Calu3 (cell line): ENCODE results near the gene C1orf226. TPM values are rescaled to one million over a fixed set of nuclear protein-coding genes. Genes with fewer than 3 reads are reported as not detected.

ENCODE experiments used
- BruUV-seq: library from RNA; stranded (reverse); fragments of 400-500 nt; replicated peaks from 2 replicates; lab custom pipeline; 2021; lab: Mats Ljungman, UMichigan
- CTCF ChIA-PET: fragments of 300-600 bp; sonication (Branson Sonifier 250); formaldehyde crosslinking; loops from one replicate; lab custom pipeline; 2022; ENCODE audit warnings: antibody characterized with exemption; lab: Charles Lee
- DNase-seq: peaks from one replicate; pipeline ENCODE4 v3.0.0; 2022
- H3K27ac Mint-ChIP-seq: one replicate; pipeline ENCODE4 v1.8.0; 2022; ENCODE audit warnings: mixed read lengths; ENCODE audit not compliant: unreplicated experiment
- H3K27me3 Mint-ChIP-seq: one replicate; pipeline ENCODE4 v1.8.0; 2022; ENCODE audit warnings: mixed read lengths; ENCODE audit not compliant: unreplicated experiment
- H3K36me3 Mint-ChIP-seq: one replicate; pipeline ENCODE4 v1.8.0; 2022; ENCODE audit warnings: mild to moderate bottlenecking, moderate library complexity, mixed read lengths; ENCODE audit not compliant: insufficient read depth, unreplicated experiment
- H3K4me1 Mint-ChIP-seq: one replicate; pipeline ENCODE4 v1.8.0; 2022; ENCODE audit warnings: mild to moderate bottlenecking, low read depth, mixed read lengths; ENCODE audit not compliant: unreplicated experiment
- H3K4me3 Mint-ChIP-seq: one replicate; pipeline ENCODE4 v1.8.0; 2022; ENCODE audit warnings: mild to moderate bottlenecking, low read depth, moderate library complexity, mixed read lengths; ENCODE audit not compliant: unreplicated experiment
- H3K9me3 Mint-ChIP-seq: one replicate; pipeline ENCODE4 v1.8.0; 2022; ENCODE audit warnings: low read depth, mixed read lengths; ENCODE audit not compliant: unreplicated experiment
- CTCF ChIP-seq: fragments of 200-600 bp; IDR thresholded peaks from one replicate; pipeline ENCODE4 v1.8.0; 2022; ENCODE audit warnings: antibody characterized with exemption; ENCODE audit not compliant: unreplicated experiment
- intact Hi-C: fragments of 100-400 bp; cut with micrococcal nuclease; formaldehyde crosslinking; loops from one replicate; pipeline ENCODE4 v1.10.0; 2022; ENCODE audit not compliant: unreplicated experiment
- total RNA-seq: library from RNA; stranded (reverse); gene quantifications from 2 replicates; pipeline ENCODE4 v1.2.3, GENCODE V29; 2022

C1orf226 gene
- total RNA-seq, 1 experiment from 2014 or later, result 14.1 TPM

- Mint-ChIP-seq H3K27ac (no peak overlapping the region), H3K36me3 (no peaks in the 10 kb centered on the region), H3K4me1 (no peaks in the 10 kb centered on the region), H3K27me3 (no peaks in the 10 kb centered on the region), H3K9me3 (no peaks in the 10 kb centered on the region), H3K4me3 (no peak overlapping the region)
- BruUV-seq, result no TSS peak
- intact Hi-C loops, result no loop called here
- no peak for TF ChIP-seq CTCF
- DNase-seq, result no peak
- CTCF ChIA-PET, result interaction anchor here (0.9 to 1.8 kb wide), 2 partner anchors 8 to 16 kb away, joined by 4 read pairs; partner anchors contain the start of gene C1orf226
These were observed 16.1 kb upstream of the C1orf226 start for GRCh38 chr1:162365284-162366020.

GRCh38 chr1:162366149-162366548 lies 15.4 kb upstream of the C1orf226 start:
- H3K27me3 Mint-ChIP-seq, result no peaks in the 10 kb centered on the region
- no peaks in the 10 kb centered on the region for H3K4me1 Mint-ChIP-seq
- DNase-seq, result no peak
- H3K4me3 Mint-ChIP-seq, result no peak overlapping the region
- intact Hi-C loops, result no loop called here
- CTCF ChIA-PET, result interaction anchor here (0.9 to 1.8 kb wide), 2 partner anchors 8 to 15 kb away, joined by 4 read pairs; partner anchors contain the start of gene C1orf226
- TF ChIP-seq CTCF, result no peak
- H3K36me3 Mint-ChIP-seq, result no peaks in the 10 kb centered on the region
- no peak overlapping the region for H3K27ac Mint-ChIP-seq
- H3K9me3 Mint-ChIP-seq, result no peaks in the 10 kb centered on the region
- BruUV-seq, result no TSS peak

GRCh38 chr1:162366671-162367070 lies 14.9 kb upstream of the C1orf226 start:
- intact Hi-C loops, result no loop called here
- Mint-ChIP-seq H3K4me1 (peaks cover 3% of the 10 kb centered on the region), H3K4me3 (no peak overlapping the region), H3K36me3 (no peaks in the 10 kb centered on the region), H3K9me3 (no peaks in the 10 kb centered on the region), H3K27ac (no peak overlapping the region), H3K27me3 (no peaks in the 10 kb centered on the region)
- TF ChIP-seq CTCF, result no peak
- CTCF ChIA-PET, result interaction anchor here (0.9 to 1.8 kb wide), 2 partner anchors 9 to 15 kb away, joined by 4 read pairs; partner anchors contain the start of gene C1orf226
- BruUV-seq, result no TSS peak
- no peak for DNase-seq

GRCh38 chr1:162367073-162367472 lies 14.5 kb upstream of the C1orf226 start:
- intact Hi-C loops, result no loop called here
- Mint-ChIP-seq H3K27ac (no peak overlapping the region), H3K4me1 (peaks cover 7% of the 10 kb centered on the region), H3K9me3 (no peaks in the 10 kb centered on the region), H3K36me3 (peaks cover under 1% of the 10 kb centered on the region), H3K4me3 (no peak overlapping the region), H3K27me3 (no peaks in the 10 kb centered on the region)
- no TSS peak for BruUV-seq
- CTCF ChIA-PET, result interaction anchor here (0.7 to 1.9 kb wide), 4 partner anchors 9 to 25 kb away, joined by 3 to 6 read pairs (median 4); partner anchors contain the start of gene C1orf226
- DNase-seq, result no peak
- TF ChIP-seq CTCF, result no peak
